Suprapubic skin (tissue), 4 donors: ENCODE results near the gene EBF4. TPM values are rescaled to one million over a fixed set of nuclear protein-coding genes. Genes with fewer than 3 reads are reported as not detected.
A peak's percentile ranks its signal among the peaks of the same experiment; 100 is the strongest.
"Not testable (repeated sequence)": the region's sequence is repeated elsewhere in the genome, so short reads cannot be mapped to it uniquely, and the experiment has no call there.

Experiments used
- DNase-seq, 2 donors: peaks; one replicate each; pipeline ENCODE4 v3.0.0-alpha.2; 2019; ENCODE audit warnings: low spot score in 2 of 2
- H3K27ac ChIP-seq: fragments of 200-600 bp; sonication (generic); one replicate; pipeline ENCODE4 v1.5.1; 2019
- H3K27me3 ChIP-seq: fragments of 200-600 bp; sonication (generic); one replicate; pipeline ENCODE4 v1.5.1; 2019
- H3K36me3 ChIP-seq: fragments of 200-600 bp; sonication (generic); one replicate; pipeline ENCODE4 v1.5.1; 2019
- H3K4me1 ChIP-seq: fragments of 200-600 bp; sonication (generic); one replicate; pipeline ENCODE4 v1.5.1; 2019
- H3K4me3 ChIP-seq: fragments of 200-600 bp; sonication (generic); one replicate; pipeline ENCODE4 v1.5.1; 2019; ENCODE audit warnings: mild to moderate bottlenecking
- H3K9me3 ChIP-seq: fragments of 200-600 bp; sonication (generic); one replicate; pipeline ENCODE4 v1.5.1; 2019
- EP300 ChIP-seq: sonication (generic); formaldehyde crosslinking; IDR thresholded peaks from one replicate; pipeline ENCODE4 v1.6.1; 2017; ENCODE audit warnings: antibody characterized with exemption
- POLR2A ChIP-seq, 2 donors: fragments of 450-650 bp; IDR thresholded peaks; one replicate each; pipeline ENCODE4 v1.6.1; 2017; ENCODE audit warnings: antibody characterized with exemption in 2 of 2, mild to moderate bottlenecking in 2 of 2, moderate library complexity in 2 of 2
- POLR2AphosphoS5 ChIP-seq, 3 donors: sonication (generic); formaldehyde crosslinking; IDR thresholded peaks; one replicate each; pipeline ENCODE4 v1.6.1; 2017; ENCODE audit warnings: antibody characterized with exemption in 3 of 3
- WGBS: methylation state at CpG from one replicate; pipeline ENCODE4 v1.1.5; 2018; 5-methylcytosine and 5-hydroxymethylcytosine counted together
- total RNA-seq, 4 donors: library from RNA; depleted of rRNA; stranded (reverse); fragments of >200 nt; gene quantifications; one replicate each; pipeline ENCODE4 v1.1.0, GENCODE V29; 2016
- TF ChIP-seq, protein P1 (sequence below), 2 donors: fragments of 200-600 bp in 1 of 2; fragments of 450-650 bp in 1 of 2; sonication (generic) in 1 of 2; IDR thresholded peaks; one replicate each; pipeline ENCODE4 v1.5.1; 2016 to 2019; ENCODE audit warnings: antibody characterized with exemption in 2 of 2, mild to moderate bottlenecking in 1 of 2, moderate library complexity in 1 of 2

The EBF4 gene
- total RNA-seq, 4 donors from 2014 or later = 5.9 to 12.6 (median 6.3) TPM

DNA sequence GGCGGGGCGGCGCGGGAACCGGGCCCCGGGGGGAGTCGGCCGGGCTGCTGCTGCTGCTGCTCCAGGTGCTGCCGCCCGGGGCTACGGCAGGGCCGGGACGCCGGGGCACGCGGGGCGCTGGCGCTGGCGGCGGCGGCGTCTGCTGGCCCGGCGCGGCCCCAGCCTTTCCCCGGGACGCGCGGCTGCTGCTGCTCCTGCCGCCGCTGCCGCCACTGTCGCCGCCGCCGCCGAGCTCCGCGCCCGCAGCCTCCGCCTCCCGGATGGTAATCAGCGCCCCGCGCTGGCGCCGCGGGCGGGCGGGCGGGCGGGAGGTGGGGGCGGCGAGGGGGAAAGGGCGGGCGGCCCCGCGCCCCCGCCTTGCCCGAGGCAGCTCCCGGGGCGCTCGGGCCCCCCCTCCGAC lies 306 bp downstream of the EBF4 start:
- H3K36me3 ChIP-seq = no peaks in the 10 kb centered on the region
- TF ChIP-seq, protein P1, sequence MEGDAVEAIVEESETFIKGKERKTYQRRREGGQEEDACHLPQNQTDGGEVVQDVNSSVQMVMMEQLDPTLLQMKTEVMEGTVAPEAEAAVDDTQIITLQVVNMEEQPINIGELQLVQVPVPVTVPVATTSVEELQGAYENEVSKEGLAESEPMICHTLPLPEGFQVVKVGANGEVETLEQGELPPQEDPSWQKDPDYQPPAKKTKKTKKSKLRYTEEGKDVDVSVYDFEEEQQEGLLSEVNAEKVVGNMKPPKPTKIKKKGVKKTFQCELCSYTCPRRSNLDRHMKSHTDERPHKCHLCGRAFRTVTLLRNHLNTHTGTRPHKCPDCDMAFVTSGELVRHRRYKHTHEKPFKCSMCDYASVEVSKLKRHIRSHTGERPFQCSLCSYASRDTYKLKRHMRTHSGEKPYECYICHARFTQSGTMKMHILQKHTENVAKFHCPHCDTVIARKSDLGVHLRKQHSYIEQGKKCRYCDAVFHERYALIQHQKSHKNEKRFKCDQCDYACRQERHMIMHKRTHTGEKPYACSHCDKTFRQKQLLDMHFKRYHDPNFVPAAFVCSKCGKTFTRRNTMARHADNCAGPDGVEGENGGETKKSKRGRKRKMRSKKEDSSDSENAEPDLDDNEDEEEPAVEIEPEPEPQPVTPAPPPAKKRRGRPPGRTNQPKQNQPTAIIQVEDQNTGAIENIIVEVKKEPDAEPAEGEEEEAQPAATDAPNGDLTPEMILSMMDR (IDR thresholded peaks at IDR 0.05) = no peak
- TF ChIP-seq POLR2AphosphoS5 (IDR thresholded peaks at IDR 0.05) = no peak
- no peak for TF ChIP-seq EP300
- no peak for TF ChIP-seq POLR2A (IDR thresholded peaks at IDR 0.05)
- H3K27me3 ChIP-seq = peaks cover 35% of the 10 kb centered on the region
- H3K4me3 ChIP-seq = peak overlapping the region; percentile 60
- H3K9me3 ChIP-seq = no peaks in the 10 kb centered on the region
- no CpG with 5 or more reads among the region's 64 CpGs for WGBS
- peak in 1 of 2 donors; percentile 44 for DNase-seq
- peaks cover 18% of the 10 kb centered on the region for H3K4me1 ChIP-seq
- H3K27ac ChIP-seq = no peak overlapping the region

GRCh38 chr20:2693286-2694007 lies 867 bp downstream of the EBF4 start:
- Histone ChIP-seq H3K27ac (no peak overlapping the region), H3K27me3 (peaks cover 33% of the 10 kb centered on the region), H3K4me3 (peak overlapping the region; percentile 60), H3K4me1 (peaks cover 14% of the 10 kb centered on the region), H3K36me3 (no peaks in the 10 kb centered on the region), H3K9me3 (no peaks in the 10 kb centered on the region)
- peak; percentile 65 to 76 for DNase-seq
- 0% methylated on average over 4 of the region's 89 CpGs for WGBS
- TF ChIP-seq, protein P1 (IDR thresholded peaks at IDR 0.05) = no peak
- TF ChIP-seq EP300 (no peak), POLR2AphosphoS5 (IDR thresholded peaks at IDR 0.05) (no peak), POLR2A (IDR thresholded peaks at IDR 0.05) (no peak)

DNA sequence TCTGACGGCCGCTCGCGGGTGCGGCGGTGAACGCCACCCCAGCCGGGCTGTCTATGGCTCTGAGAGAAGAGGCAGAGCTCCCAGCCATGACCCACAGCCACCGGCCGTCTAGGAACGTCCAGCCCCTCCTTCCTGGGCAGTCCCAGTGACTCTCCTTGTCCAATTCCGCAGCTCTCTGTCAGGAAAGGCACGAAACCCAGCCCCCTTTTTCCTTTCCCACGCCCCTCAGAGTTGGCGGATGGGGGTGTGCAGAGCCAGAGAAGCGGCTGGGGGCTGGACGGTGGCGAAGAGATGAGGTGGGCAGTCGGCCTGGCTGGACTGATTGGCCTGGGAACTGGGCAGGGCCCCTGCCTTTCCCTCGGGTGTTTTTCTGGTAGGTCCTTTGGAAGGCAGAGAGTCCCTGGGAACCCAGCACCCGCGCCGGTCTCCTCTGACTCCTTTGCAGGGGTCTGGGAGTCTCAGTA lies 1.5 kb downstream of the EBF4 start:
- H3K27me3 ChIP-seq = peaks cover 34% of the 10 kb centered on the region
- H3K36me3 ChIP-seq = no peaks in the 10 kb centered on the region
- no peak overlapping the region for H3K27ac ChIP-seq
- no peaks in the 10 kb centered on the region for H3K9me3 ChIP-seq
- peak overlapping the region; percentile 60 for H3K4me3 ChIP-seq
- WGBS = 27% methylated on average over 13 of the region's 23 CpGs
- TF ChIP-seq, protein P1 (IDR thresholded peaks at IDR 0.05) = no peak
- no peak for TF ChIP-seq EP300
- peak; percentile 50 to 61 for DNase-seq
- H3K4me1 ChIP-seq = peaks cover 14% of the 10 kb centered on the region

- Histone ChIP-seq H3K27ac (no peak overlapping the region), H3K27me3 (peaks cover 34% of the 10 kb centered on the region), H3K4me3 (no peak overlapping the region), H3K4me1 (peaks cover 14% of the 10 kb centered on the region), H3K36me3 (no peaks in the 10 kb centered on the region), H3K9me3 (no peaks in the 10 kb centered on the region)
- TF ChIP-seq POLR2A (IDR thresholded peaks at IDR 0.05) = no peak
- TF ChIP-seq EP300 = no peak
- TF ChIP-seq POLR2AphosphoS5 (IDR thresholded peaks at IDR 0.05) = no peak
- TF ChIP-seq, protein P1 (IDR thresholded peaks at IDR 0.05) = no peak
- WGBS = 81% methylated on average over 11 of the region's 13 CpGs
- DNase-seq = peak; percentile 38 to 63
Observed at GRCh38 chr20:2694519-2694918, 1.9 kb downstream of the EBF4 start.

DNA sequence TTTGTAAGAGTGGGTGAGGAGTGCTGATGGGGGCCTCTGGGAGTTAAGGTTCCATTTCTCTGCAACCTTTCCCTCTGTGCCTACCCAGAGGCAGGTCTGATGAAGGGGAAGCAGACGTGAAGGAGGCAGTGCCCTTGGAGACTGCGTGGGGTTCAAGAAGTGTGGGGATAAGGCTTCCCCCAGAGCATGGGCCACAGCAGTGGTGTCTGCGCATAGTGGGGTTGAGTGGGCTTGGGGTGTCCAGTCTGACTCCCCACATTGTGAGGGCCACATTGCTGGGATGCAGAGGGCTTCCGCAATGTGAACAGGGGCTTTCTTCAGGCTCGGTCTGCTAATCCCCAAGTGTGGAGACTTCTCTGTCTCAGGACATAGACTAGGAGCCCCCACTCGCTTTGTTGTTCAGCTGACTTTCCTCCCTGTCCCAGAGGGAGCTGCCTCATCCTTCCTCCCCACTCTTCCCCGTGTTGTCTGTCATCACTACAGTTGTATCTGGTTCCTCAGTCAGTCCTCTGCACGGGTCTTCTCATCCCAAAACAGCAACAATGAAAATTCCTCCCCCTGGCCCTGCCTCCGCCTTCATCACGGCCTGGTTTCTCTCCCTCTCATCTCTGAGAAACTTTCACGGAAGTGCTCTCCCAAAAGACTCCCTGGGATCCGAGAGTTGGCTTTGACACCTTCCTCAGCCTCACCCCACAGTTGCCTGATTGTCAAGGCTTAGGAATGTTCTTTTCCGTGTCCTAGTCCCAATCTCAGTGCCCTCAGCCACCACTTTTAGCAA lies 2.8 kb downstream of the EBF4 start:
- no peak for TF ChIP-seq EP300
- H3K27me3 ChIP-seq = peaks cover 34% of the 10 kb centered on the region
- H3K4me1 ChIP-seq = peaks cover 14% of the 10 kb centered on the region
- no peaks in the 10 kb centered on the region for H3K9me3 ChIP-seq
- H3K27ac ChIP-seq = no peak overlapping the region
- no peak overlapping the region for H3K4me3 ChIP-seq
- no peaks in the 10 kb centered on the region for H3K36me3 ChIP-seq
- DNase-seq = peak; percentile 48 to 57
- 83% methylated on average over 13 of the region's 13 CpGs for WGBS

DNA sequence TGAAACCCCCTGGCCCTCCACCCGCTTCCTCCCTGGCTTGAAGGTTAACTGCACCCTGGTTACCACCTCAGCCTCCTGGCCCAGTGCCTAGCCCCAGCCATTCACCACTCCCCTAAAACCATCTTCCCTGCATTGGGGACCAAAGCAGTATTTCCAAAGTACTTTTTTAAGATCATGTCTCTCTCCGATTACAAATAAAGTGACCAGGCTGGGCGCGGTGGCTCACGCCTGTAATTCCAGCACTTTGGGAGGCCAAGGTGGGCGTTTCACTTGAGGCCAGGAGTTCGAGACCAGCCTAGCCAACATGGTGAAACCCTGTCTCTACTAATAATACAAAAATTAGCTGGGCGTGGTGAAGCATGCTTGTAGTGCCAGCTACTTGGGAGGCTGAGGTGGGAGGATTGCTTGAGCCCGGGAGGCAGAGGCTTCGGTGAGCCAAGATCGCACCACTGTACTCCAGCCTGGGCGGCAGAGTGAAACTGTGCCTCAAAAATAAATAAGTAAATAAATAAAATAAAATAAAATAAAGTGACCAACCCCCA lies 3.5 kb downstream of the EBF4 start:
- peak; percentile 34 to 43 for DNase-seq
- H3K27ac ChIP-seq, H3K4me3 ChIP-seq, H3K36me3 ChIP-seq, H3K9me3 ChIP-seq: not testable (repeated sequence)
- WGBS = 96% methylated on average over 12 of the region's 12 CpGs
- peaks cover 34% of the 10 kb centered on the region for H3K27me3 ChIP-seq
- peaks cover 14% of the 10 kb centered on the region for H3K4me1 ChIP-seq
